PC-9 (cell line): Measurements from ENCODE around the gene MRPL1. TPM values are rescaled to one million over a fixed set of nuclear protein-coding genes. Genes with fewer than 3 reads are reported as not detected.

Source experiments
- BruUV-seq: library from RNA; stranded (reverse); fragments of 400-500 nt; replicated peaks from 2 replicates; lab custom pipeline; 2021; lab: Mats Ljungman, UMichigan
- CTCF ChIA-PET: fragments of 300-600 bp; sonication (Branson Sonifier 250); formaldehyde crosslinking; loops from one replicate; lab custom pipeline; 2022; ENCODE audit warnings: antibody characterized with exemption; lab: Charles Lee
- POLR2A ChIA-PET: fragments of 300-600 bp; sonication (Branson Sonifier 250); formaldehyde crosslinking; loops from one replicate; lab custom pipeline; 2022; ENCODE audit warnings: antibody characterized with exemption; ENCODE audit not compliant: unreplicated experiment; lab: Charles Lee
- DNase-seq, 2 experiments: peaks; one replicate each; pipeline versions ENCODE4 v3.0.0 to v3.0.0-alpha.2; 2015 to 2022; ENCODE audit warnings: mixed read lengths in 1 of 2
- H2AFZ ChIP-seq: fragments of 200-600 bp; sonication (generic); 2 replicates; pipeline ENCODE4 v1.8.1; 2017; ENCODE audit warnings: antibody characterized with exemption
- H3F3A ChIP-seq: fragments of 200-600 bp; sonication (generic); 2 replicates; pipeline ENCODE4 v1.8.1; 2017; ENCODE audit warnings: antibody characterized with exemption, mild to moderate bottlenecking, low read depth; ENCODE audit not compliant: insufficient read depth
- H3K27ac ChIP-seq: fragments of 200-600 bp; sonication (generic); 2 replicates; pipeline ENCODE4 v1.6.1; 2016; ENCODE audit warnings: mixed run types
- H3K27me3 ChIP-seq: fragments of 200-600 bp; sonication (generic); 2 replicates; pipeline ENCODE4 v1.6.1; 2016; ENCODE audit warnings: low read depth, mixed run types; ENCODE audit not compliant: insufficient read depth
- H3K36me3 ChIP-seq: fragments of 200-600 bp; sonication (generic); 2 replicates; pipeline ENCODE4 v1.6.1; 2016; ENCODE audit warnings: low read depth, mixed run types
- H3K4me1 ChIP-seq: fragments of 200-600 bp; sonication (generic); replicated peaks from 2 replicates; pipeline ENCODE4 v1.6.1; 2016; ENCODE audit warnings: mixed run types; ENCODE audit not compliant: insufficient read depth
- H3K4me2 ChIP-seq: fragments of 200-600 bp; sonication (generic); 2 replicates; pipeline ENCODE4 v1.6.1; 2017; ENCODE audit warnings: mixed run types
- H3K4me3 ChIP-seq: fragments of 200-600 bp; sonication (generic); 2 replicates; pipeline ENCODE4 v1.6.1; 2016; ENCODE audit warnings: mixed run types
- H3K79me2 ChIP-seq: fragments of 200-600 bp; sonication (generic); 2 replicates; pipeline ENCODE4 v1.6.1; 2017; ENCODE audit warnings: low read depth, mixed run types
- H3K9me2 ChIP-seq: fragments of 200-600 bp; sonication (generic); 2 replicates; pipeline ENCODE4 v1.8.1; 2017; ENCODE audit warnings: mild to moderate bottlenecking; ENCODE audit not compliant: insufficient read depth
- H3K9me3 ChIP-seq: fragments of 200-600 bp; sonication (generic); 2 replicates; pipeline ENCODE4 v1.8.1; 2016; ENCODE audit warnings: low read depth; ENCODE audit not compliant: insufficient read depth
- H4K20me1 ChIP-seq: fragments of 200-600 bp; sonication (generic); 2 replicates; pipeline ENCODE4 v1.8.1; 2017; ENCODE audit not compliant: insufficient read depth
- EZH2 ChIP-seq: fragments of 200-600 bp; sonication (generic); IDR thresholded peaks from 2 replicates; pipeline ENCODE4 v1.8.0; 2017; ENCODE audit warnings: antibody characterized with exemption, low read depth
- intact Hi-C: fragments of 100-400 bp; cut with micrococcal nuclease; formaldehyde crosslinking; loops from one replicate; pipeline ENCODE4 v1.10.0; 2022; ENCODE audit not compliant: unreplicated experiment
- total RNA-seq: library from RNA; stranded (reverse); gene quantifications from 2 replicates; pipeline ENCODE4 v1.2.3, GENCODE V29; 2021
- TF ChIP-seq, protein P1 (sequence below): fragments of 200-600 bp; sonication (generic); conservative IDR thresholded peaks from 2 replicates; pipeline ENCODE4 v1.6.1; 2017; ENCODE audit warnings: mixed run types, antibody characterized with exemption, mild to moderate bottlenecking, moderate library complexity

Gene MRPL1
- total RNA-seq, 1 experiment from 2014 or later, result 20.3 TPM

- ChIA-PET CTCF (no interaction called here), POLR2A (interaction anchor here (0.6 kb wide), 1 partner anchor 1018 kb away, joined by 4 read pairs; no protein-coding TSS in a partner anchor)
- H3F3A ChIP-seq, result no peaks in the 10 kb centered on the region
- DNase-seq, result no peak
- H2AFZ ChIP-seq, result no peak overlapping the region
- TF ChIP-seq, protein P1, sequence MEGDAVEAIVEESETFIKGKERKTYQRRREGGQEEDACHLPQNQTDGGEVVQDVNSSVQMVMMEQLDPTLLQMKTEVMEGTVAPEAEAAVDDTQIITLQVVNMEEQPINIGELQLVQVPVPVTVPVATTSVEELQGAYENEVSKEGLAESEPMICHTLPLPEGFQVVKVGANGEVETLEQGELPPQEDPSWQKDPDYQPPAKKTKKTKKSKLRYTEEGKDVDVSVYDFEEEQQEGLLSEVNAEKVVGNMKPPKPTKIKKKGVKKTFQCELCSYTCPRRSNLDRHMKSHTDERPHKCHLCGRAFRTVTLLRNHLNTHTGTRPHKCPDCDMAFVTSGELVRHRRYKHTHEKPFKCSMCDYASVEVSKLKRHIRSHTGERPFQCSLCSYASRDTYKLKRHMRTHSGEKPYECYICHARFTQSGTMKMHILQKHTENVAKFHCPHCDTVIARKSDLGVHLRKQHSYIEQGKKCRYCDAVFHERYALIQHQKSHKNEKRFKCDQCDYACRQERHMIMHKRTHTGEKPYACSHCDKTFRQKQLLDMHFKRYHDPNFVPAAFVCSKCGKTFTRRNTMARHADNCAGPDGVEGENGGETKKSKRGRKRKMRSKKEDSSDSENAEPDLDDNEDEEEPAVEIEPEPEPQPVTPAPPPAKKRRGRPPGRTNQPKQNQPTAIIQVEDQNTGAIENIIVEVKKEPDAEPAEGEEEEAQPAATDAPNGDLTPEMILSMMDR, result no peak
- TF ChIP-seq EZH2, result no peak
- H3K4me2 ChIP-seq, result no peak overlapping the region
- no peaks in the 10 kb centered on the region for H3K9me3 ChIP-seq
- H3K4me1 ChIP-seq, result no peaks in the 10 kb centered on the region
- no TSS peak for BruUV-seq
- intact Hi-C loops, result no loop called here
- no peak overlapping the region for H3K4me3 ChIP-seq
- H3K27me3 ChIP-seq, result no peaks in the 10 kb centered on the region
- no peaks in the 10 kb centered on the region for H3K9me2 ChIP-seq
- no peak overlapping the region for H3K27ac ChIP-seq
- H3K79me2 ChIP-seq, result no peaks in the 10 kb centered on the region
- H4K20me1 ChIP-seq, result no peaks in the 10 kb centered on the region
- H3K36me3 ChIP-seq, result no peaks in the 10 kb centered on the region
Measured at GRCh38 chr4:77911842-77912450, 49.3 kb downstream of the MRPL1 start.

- Histone ChIP-seq H3K27me3 (no peaks in the 10 kb centered on the region), H3K4me1 (no peaks in the 10 kb centered on the region), H3K27ac (no peak overlapping the region), H4K20me1 (no peaks in the 10 kb centered on the region), H3K79me2 (no peaks in the 10 kb centered on the region), H3K9me3 (no peaks in the 10 kb centered on the region), H3K4me2 (no peak overlapping the region), H3K36me3 (no peaks in the 10 kb centered on the region), H3F3A (no peaks in the 10 kb centered on the region), H2AFZ (no peak overlapping the region), H3K4me3 (no peak overlapping the region), H3K9me2 (no peaks in the 10 kb centered on the region)
- intact Hi-C loops, result no loop called here
- CTCF ChIA-PET, result no interaction called here
- TF ChIP-seq EZH2, result no peak
- TF ChIP-seq, protein P1, result no peak
- POLR2A ChIA-PET, result no interaction called here
- BruUV-seq, result no TSS peak
- DNase-seq, result no peak
Measured at GRCh38 chr4:77913348-77913747, 50.7 kb downstream of the MRPL1 start.

GRCh38 chr4:77917075-77917474 lies 54.4 kb downstream of the MRPL1 start:
- no peak for DNase-seq
- TF ChIP-seq, protein P1, result no peak
- TF ChIP-seq EZH2, result no peak

More at GRCh38 chr4:77917075-77917474, 54.4 kb downstream of the MRPL1 start:
- H3K27me3 ChIP-seq, result no peaks in the 10 kb centered on the region
- ChIA-PET POLR2A (no interaction called here), CTCF (no interaction called here)
- peaks cover 11% of the 10 kb centered on the region; the same call in 1 of the 2 replicates for H3F3A ChIP-seq
- no peak overlapping the region for H3K4me2 ChIP-seq
- H3K9me3 ChIP-seq, result no peaks in the 10 kb centered on the region
- BruUV-seq, result no TSS peak
- no peaks in the 10 kb centered on the region for H3K36me3 ChIP-seq
- H3K4me1 ChIP-seq, result peaks cover 22% of the 10 kb centered on the region
- H3K4me3 ChIP-seq, result no peak overlapping the region
- intact Hi-C loops, result no loop called here
- no peaks in the 10 kb centered on the region for H4K20me1 ChIP-seq
- no peaks in the 10 kb centered on the region for H3K9me2 ChIP-seq
- no peak overlapping the region for H3K27ac ChIP-seq
- no peaks in the 10 kb centered on the region for H3K79me2 ChIP-seq
- no peak overlapping the region for H2AFZ ChIP-seq
